Measurements from ENCODE around the gene DMD. TPM values are rescaled to one million over a fixed set of nuclear protein-coding genes. Genes with fewer than 3 reads are reported as not detected.

Gene DMD
- total and polyA plus RNA-seq, 9 donors, result 14.0 to 70.5 (median 37.6) TPM

GRCh38 chrX:31222946-31223345, 1988.4 kb downstream of the DMD start:
- H3K27me3 ChIP-seq, result no peaks in the 10 kb centered on the region
- TF ChIP-seq CTCF (IDR thresholded peaks at IDR 0.05) (no peak), POLR2A (IDR thresholded peaks at IDR 0.05) (no peak), EP300 (IDR thresholded peaks at IDR 0.05) (no peak)
- H3K27ac ChIP-seq, result no peak overlapping the region
- 75 to 82% (median 77%) methylated on average over 6 of the region's 6 CpGs for WGBS, 3 donors
- no peaks in the 10 kb centered on the region for H3K9me3 ChIP-seq
- DNase-seq, result no peak
- H3K4me1 ChIP-seq (ENCODE audit: insufficient read depth), result no peaks in the 10 kb centered on the region
- H3K36me3 ChIP-seq, result no peaks in the 10 kb centered on the region
- no peak overlapping the region for H3K4me3 ChIP-seq
- intact Hi-C loops (cut with DNase I), result no loop called here

- Histone ChIP-seq H3K4me3 (no peak overlapping the region), H3K4me1 (ENCODE audit: insufficient read depth) (no peaks in the 10 kb centered on the region), H3K9me3 (no peaks in the 10 kb centered on the region), H3K27me3 (no peaks in the 10 kb centered on the region), H3K36me3 (no peaks in the 10 kb centered on the region), H3K27ac (no peak overlapping the region)
- no peak for TF ChIP-seq POLR2A (IDR thresholded peaks at IDR 0.05)
- no peak for TF ChIP-seq CTCF (IDR thresholded peaks at IDR 0.05)
- no peak for TF ChIP-seq EP300 (IDR thresholded peaks at IDR 0.05)
- intact Hi-C loops (cut with DNase I), result no loop called here
- 54 to 57% (median 56%) methylated on average over 6 of the region's 6 CpGs for WGBS, 3 donors
- no peak for DNase-seq
Measured at GRCh38 chrX:31219174-31219573, 1992.2 kb downstream of the DMD start.

- Histone ChIP-seq H3K27me3 (no peaks in the 10 kb centered on the region), H3K4me1 (ENCODE audit: insufficient read depth) (no peaks in the 10 kb centered on the region), H3K36me3 (no peaks in the 10 kb centered on the region), H3K4me3 (no peak overlapping the region), H3K9me3 (no peaks in the 10 kb centered on the region), H3K27ac (no peak overlapping the region)
- WGBS, 3 donors, result 30 to 34% (median 33%) methylated on average over 2 of the region's 2 CpGs
- no peak for TF ChIP-seq CTCF (IDR thresholded peaks at IDR 0.05)
- intact Hi-C loops (cut with DNase I), result no loop called here
- no peak for DNase-seq
Measured at GRCh38 chrX:31217084-31217483, 1994.3 kb downstream of the DMD start.

GRCh38 chrX:31215277-31215815, 1996.0 kb downstream of the DMD start:
- Histone ChIP-seq H3K27me3 (no peaks in the 10 kb centered on the region), H3K4me3 (no peak overlapping the region), H3K9me3 (no peaks in the 10 kb centered on the region), H3K27ac (no peak overlapping the region), H3K36me3 (no peaks in the 10 kb centered on the region), H3K4me1 (ENCODE audit: insufficient read depth) (no peaks in the 10 kb centered on the region)
- intact Hi-C loops (cut with DNase I), result no loop called here
- TF ChIP-seq CTCF (IDR thresholded peaks at IDR 0.05) (no peak), EP300 (IDR thresholded peaks at IDR 0.05) (no peak), POLR2A (IDR thresholded peaks at IDR 0.05) (no peak)
- 73 to 77% (median 75%) methylated on average over 7 of the region's 7 CpGs for WGBS, 3 donors
- no peak for DNase-seq

Measured in ovary (tissue), 9 donors.